ENCODE measurements around the gene CCT6A. TPM values are rescaled to one million over a fixed set of nuclear protein-coding genes. Genes with fewer than 3 reads are reported as not detected.

Gene CCT6A
- total and polyA plus RNA-seq, 9 of the 15 experiments (the other 6 are each of a cell fraction or from before 2014, with no cell fraction given), result 244 to 708 (median 387) TPM

- TF ChIP-seq RBM39 (optimal IDR thresholded peaks at IDR 0.05; ENCODE audit: low read depth, low read length), result no peak
- no peak for TF ChIP-seq ZNF197 (CRISPR knock-in tag; IDR thresholded peaks at IDR 0.05; ENCODE audit: low read depth)
- TF ChIP-seq KAT2B (IDR thresholded peaks at IDR 0.05; ENCODE audit: low read depth, low read length), result no peak
- TF ChIP-seq MYBL2 (IDR thresholded peaks at IDR 0.05; ENCODE audit: low read depth), result no peak
- TF ChIP-seq MYBL2 (CRISPR knock-in tag; IDR thresholded peaks at IDR 0.05; ENCODE audit: borderline replicate concordance), result no peak
- no peak for TF ChIP-seq DLX4 (CRISPR knock-in tag; IDR thresholded peaks at IDR 0.05)
- TF ChIP-seq ZNF12 (CRISPR knock-in tag; IDR thresholded peaks at IDR 0.05), result no peak
- TF ChIP-seq SP1 (CRISPR knock-in tag; IDR thresholded peaks at IDR 0.05), result no peak
- TF ChIP-seq ETS1 (conservative IDR thresholded peaks at IDR 0.05; ENCODE audit: control insufficient read depth, low read depth, low read length), result no peak
- no peak for TF ChIP-seq RBM17 (IDR thresholded peaks at IDR 0.05; ENCODE audit: borderline replicate concordance, low read depth, low read length)
- peak; percentile 38; the same call in 1 of the 2 replicates for TF ChIP-seq POLR2G (IDR thresholded peaks at IDR 0.05; ENCODE audit: low read depth, low read length)
- no peak for TF ChIP-seq DDX20 (tag; IDR thresholded peaks at IDR 0.05; ENCODE audit: low read depth)
- TF ChIP-seq THRA (IDR thresholded peaks at IDR 0.05), result no peak
- TF ChIP-seq USF2 (CRISPR knock-in tag; IDR thresholded peaks at IDR 0.05), result no peak
- no peak for TF ChIP-seq CLOCK (CRISPR knock-in tag; IDR thresholded peaks at IDR 0.05; ENCODE audit: borderline replicate concordance)
- TF ChIP-seq TAF9B (IDR thresholded peaks at IDR 0.05; ENCODE audit: partially characterized antibody), result no peak
- TF ChIP-seq TAF1 (IDR thresholded peaks at IDR 0.05; ENCODE audit: control insufficient read depth, extremely low read depth, insufficient read depth, low read length, severe bottlenecking), result peak; percentile 25
- no peak for TF ChIP-seq TRIM25 (IDR thresholded peaks at IDR 0.05; ENCODE audit: borderline replicate concordance)
- no peak for TF ChIP-seq SLC30A9 (CRISPR knock-in tag; IDR thresholded peaks at IDR 0.05)
These were observed 53.9 kb downstream of the CCT6A start (continued) for GRCh38 chr7:56105508-56105907.
